ENCODE data around the gene CACNB4. TPM values are rescaled to one million over a fixed set of nuclear protein-coding genes. Genes with fewer than 3 reads are reported as not detected.
"Not testable (repeated sequence)": the region's sequence is repeated elsewhere in the genome, so short reads cannot be mapped to it uniquely, and the experiment has no call there.

Gene CACNB4
- total RNA-seq, 1 experiment from 2014 or later = 0.19 TPM

GRCh38 chr2:152120430-152120829 is 21.6 kb upstream of the CACNB4 start:
- H3K36me3 ChIP-seq (ENCODE audit: insufficient read depth, low read length, poor library complexity, severe bottlenecking) = no peaks in the 10 kb centered on the region
- intact Hi-C loops (cut with micrococcal nuclease; ENCODE audit: unreplicated experiment) = no loop called here
- no TSS peak for BruUV-seq (replicated peaks)
- no peak for DNase-seq (ENCODE audit: low spot score)
- H3K4me1 ChIP-seq (ENCODE audit: insufficient read depth, low read length, poor library complexity, severe bottlenecking) = no peaks in the 10 kb centered on the region
- no peaks in the 10 kb centered on the region for H3K9me3 ChIP-seq (ENCODE audit: low read depth, low read length, poor library complexity, severe bottlenecking)
- ChIA-PET POLR2A (ENCODE audit: low non-redundant PET) (no interaction called here), CTCF (interaction anchor here (0.5 kb wide), 1 partner anchor 93 kb away, joined by 12 read pairs; no protein-coding TSS in a partner anchor)
- TF ChIP-seq, protein P1, sequence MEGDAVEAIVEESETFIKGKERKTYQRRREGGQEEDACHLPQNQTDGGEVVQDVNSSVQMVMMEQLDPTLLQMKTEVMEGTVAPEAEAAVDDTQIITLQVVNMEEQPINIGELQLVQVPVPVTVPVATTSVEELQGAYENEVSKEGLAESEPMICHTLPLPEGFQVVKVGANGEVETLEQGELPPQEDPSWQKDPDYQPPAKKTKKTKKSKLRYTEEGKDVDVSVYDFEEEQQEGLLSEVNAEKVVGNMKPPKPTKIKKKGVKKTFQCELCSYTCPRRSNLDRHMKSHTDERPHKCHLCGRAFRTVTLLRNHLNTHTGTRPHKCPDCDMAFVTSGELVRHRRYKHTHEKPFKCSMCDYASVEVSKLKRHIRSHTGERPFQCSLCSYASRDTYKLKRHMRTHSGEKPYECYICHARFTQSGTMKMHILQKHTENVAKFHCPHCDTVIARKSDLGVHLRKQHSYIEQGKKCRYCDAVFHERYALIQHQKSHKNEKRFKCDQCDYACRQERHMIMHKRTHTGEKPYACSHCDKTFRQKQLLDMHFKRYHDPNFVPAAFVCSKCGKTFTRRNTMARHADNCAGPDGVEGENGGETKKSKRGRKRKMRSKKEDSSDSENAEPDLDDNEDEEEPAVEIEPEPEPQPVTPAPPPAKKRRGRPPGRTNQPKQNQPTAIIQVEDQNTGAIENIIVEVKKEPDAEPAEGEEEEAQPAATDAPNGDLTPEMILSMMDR (conservative IDR thresholded peaks at IDR 0.05; ENCODE audit: low read depth, low read length) = no peak
- no peak for TF ChIP-seq EZH2 (IDR thresholded peaks at IDR 0.05; ENCODE audit: borderline replicate concordance, low read depth, low read length, poor library complexity, severe bottlenecking)
- H3K27me3 ChIP-seq (replicated peaks; ENCODE audit: insufficient read depth, low read depth, low read length, poor library complexity) = no peaks in the 10 kb centered on the region
- no peak overlapping the region for H3K27ac ChIP-seq (ENCODE audit: low read depth, low read length, poor library complexity, severe bottlenecking)
- no peak overlapping the region for H3K4me3 ChIP-seq (ENCODE audit: low read depth, low read length, poor library complexity, severe bottlenecking)

GRCh38 chr2:152115952-152116351 is 17.1 kb upstream of the CACNB4 start:
- intact Hi-C loops (cut with micrococcal nuclease; ENCODE audit: unreplicated experiment) = no loop called here
- no peaks in the 10 kb centered on the region for H3K27me3 ChIP-seq (replicated peaks; ENCODE audit: insufficient read depth, low read depth, low read length, poor library complexity)
- H3K9me3 ChIP-seq (ENCODE audit: low read depth, low read length, poor library complexity, severe bottlenecking) = no peaks in the 10 kb centered on the region
- no peaks in the 10 kb centered on the region for H3K4me1 ChIP-seq (ENCODE audit: insufficient read depth, low read length, poor library complexity, severe bottlenecking)
- no peak overlapping the region for H3K4me3 ChIP-seq (ENCODE audit: low read depth, low read length, poor library complexity, severe bottlenecking)
- CTCF ChIA-PET = no interaction called here
- POLR2A ChIA-PET (ENCODE audit: low non-redundant PET) = no interaction called here
- no peaks in the 10 kb centered on the region for H3K36me3 ChIP-seq (ENCODE audit: insufficient read depth, low read length, poor library complexity, severe bottlenecking)
- peak; percentile 3 for DNase-seq (ENCODE audit: low spot score)
- no TSS peak for BruUV-seq (replicated peaks)
- H3K27ac ChIP-seq (ENCODE audit: low read depth, low read length, poor library complexity, severe bottlenecking) = no peak overlapping the region
- TF ChIP-seq EZH2 (IDR thresholded peaks at IDR 0.05; ENCODE audit: borderline replicate concordance, low read depth, low read length, poor library complexity, severe bottlenecking) = no peak
- TF ChIP-seq, protein P1 (conservative IDR thresholded peaks at IDR 0.05; ENCODE audit: low read depth, low read length) = peak; percentile 12; the same call in 1 of the 2 replicates

GRCh38 chr2:152114366-152114765 is 15.5 kb upstream of the CACNB4 start:
- intact Hi-C loops (cut with micrococcal nuclease; ENCODE audit: unreplicated experiment) = no loop called here
- no TSS peak for BruUV-seq (replicated peaks)
- H3K4me1 ChIP-seq (ENCODE audit: insufficient read depth, low read length, poor library complexity, severe bottlenecking) = no peaks in the 10 kb centered on the region
- no peak for DNase-seq (ENCODE audit: low spot score)
- no peaks in the 10 kb centered on the region for H3K9me3 ChIP-seq (ENCODE audit: low read depth, low read length, poor library complexity, severe bottlenecking)
- H3K27me3 ChIP-seq (replicated peaks; ENCODE audit: insufficient read depth, low read depth, low read length, poor library complexity) = no peaks in the 10 kb centered on the region
- H3K36me3 ChIP-seq (ENCODE audit: insufficient read depth, low read length, poor library complexity, severe bottlenecking) = no peaks in the 10 kb centered on the region
- POLR2A ChIA-PET (ENCODE audit: low non-redundant PET) = no interaction called here
- H3K4me3 ChIP-seq (ENCODE audit: low read depth, low read length, poor library complexity, severe bottlenecking) = no peak overlapping the region
- CTCF ChIA-PET = no interaction called here
- TF ChIP-seq, protein P1 (conservative IDR thresholded peaks at IDR 0.05; ENCODE audit: low read depth, low read length) = no peak
- no peak for TF ChIP-seq EZH2 (IDR thresholded peaks at IDR 0.05; ENCODE audit: borderline replicate concordance, low read depth, low read length, poor library complexity, severe bottlenecking)
- H3K27ac ChIP-seq (ENCODE audit: low read depth, low read length, poor library complexity, severe bottlenecking) = no peak overlapping the region

DNA sequence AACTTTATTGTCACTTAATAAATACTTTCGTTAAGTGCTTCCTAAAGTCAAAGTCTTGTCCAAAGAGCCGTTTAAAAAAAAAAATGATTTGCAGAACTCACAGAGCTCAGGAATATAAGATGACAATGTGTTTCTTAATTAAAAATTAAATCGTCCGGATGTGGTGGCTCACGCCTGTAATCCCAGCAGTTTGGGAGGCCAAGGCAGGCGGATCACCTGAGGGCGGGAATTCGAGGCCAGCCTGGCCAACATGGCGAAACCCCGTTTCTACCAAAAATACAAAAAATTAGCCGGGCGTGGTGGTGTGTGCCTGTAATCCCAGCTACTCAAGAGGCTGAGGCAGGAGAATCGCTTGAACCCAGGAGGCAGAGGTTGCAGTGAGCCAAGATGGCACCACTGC is 8.3 kb upstream of the CACNB4 start:
- CTCF ChIA-PET; H3K4me1 ChIP-seq (ENCODE audit: insufficient read depth, low read length, poor library complexity, severe bottlenecking); H3K36me3 ChIP-seq (ENCODE audit: insufficient read depth, low read length, poor library complexity, severe bottlenecking); BruUV-seq (replicated peaks); DNase-seq (ENCODE audit: low spot score); POLR2A ChIA-PET (ENCODE audit: low non-redundant PET); H3K9me3 ChIP-seq (ENCODE audit: low read depth, low read length, poor library complexity, severe bottlenecking); intact Hi-C loops (cut with micrococcal nuclease; ENCODE audit: unreplicated experiment); H3K27ac ChIP-seq (ENCODE audit: low read depth, low read length, poor library complexity, severe bottlenecking); H3K27me3 ChIP-seq (replicated peaks; ENCODE audit: insufficient read depth, low read depth, low read length, poor library complexity); H3K4me3 ChIP-seq (ENCODE audit: low read depth, low read length, poor library complexity, severe bottlenecking): not testable (repeated sequence)

Data from A673 (cell line).